KOPT-K1 (cell line): ENCODE data around the gene WDR27.

Experiments
- H3K27ac ChIP-seq: fragments of 200-600 bp; sonication (generic); 2 replicates; pipeline ENCODE4 v1.5.1; 2016; ENCODE audit warnings: antibody characterized with exemption, mild to moderate bottlenecking, low read depth, low read length; ENCODE audit not compliant: poor library complexity, severe bottlenecking
- H3K36me3 ChIP-seq: fragments of 200-600 bp; sonication (generic); 2 replicates; pipeline ENCODE4 v1.5.1; 2017; ENCODE audit warnings: antibody characterized with exemption, mild to moderate bottlenecking, low read length, moderate library complexity; ENCODE audit not compliant: insufficient read depth
- H3K9me3 ChIP-seq: fragments of 200-600 bp; sonication (generic); 2 replicates; pipeline ENCODE4 v1.5.1; 2017; ENCODE audit warnings: antibody characterized with exemption, low read length, mild to moderate bottlenecking; ENCODE audit not compliant: insufficient read depth, poor library complexity, severe bottlenecking

The WDR27 gene

GRCh38 chr6:169425628-169426370, 276.0 kb downstream of the WDR27 start:
- Histone ChIP-seq H3K27ac (no peak overlapping the region), H3K36me3 (no peaks in the 10 kb centered on the region), H3K9me3 (peaks cover 25% of the 10 kb centered on the region)

- Histone ChIP-seq H3K9me3 (peaks cover 15% of the 10 kb centered on the region), H3K27ac (no peak overlapping the region), H3K36me3 (no peaks in the 10 kb centered on the region)
Measured at GRCh38 chr6:169424821-169425240, 277.0 kb downstream of the WDR27 start.

- Histone ChIP-seq H3K27ac (no peak overlapping the region), H3K36me3 (no peaks in the 10 kb centered on the region), H3K9me3 (peaks cover 12% of the 10 kb centered on the region)
Measured at GRCh38 chr6:169424149-169424804, 277.6 kb downstream of the WDR27 start.

DNA sequence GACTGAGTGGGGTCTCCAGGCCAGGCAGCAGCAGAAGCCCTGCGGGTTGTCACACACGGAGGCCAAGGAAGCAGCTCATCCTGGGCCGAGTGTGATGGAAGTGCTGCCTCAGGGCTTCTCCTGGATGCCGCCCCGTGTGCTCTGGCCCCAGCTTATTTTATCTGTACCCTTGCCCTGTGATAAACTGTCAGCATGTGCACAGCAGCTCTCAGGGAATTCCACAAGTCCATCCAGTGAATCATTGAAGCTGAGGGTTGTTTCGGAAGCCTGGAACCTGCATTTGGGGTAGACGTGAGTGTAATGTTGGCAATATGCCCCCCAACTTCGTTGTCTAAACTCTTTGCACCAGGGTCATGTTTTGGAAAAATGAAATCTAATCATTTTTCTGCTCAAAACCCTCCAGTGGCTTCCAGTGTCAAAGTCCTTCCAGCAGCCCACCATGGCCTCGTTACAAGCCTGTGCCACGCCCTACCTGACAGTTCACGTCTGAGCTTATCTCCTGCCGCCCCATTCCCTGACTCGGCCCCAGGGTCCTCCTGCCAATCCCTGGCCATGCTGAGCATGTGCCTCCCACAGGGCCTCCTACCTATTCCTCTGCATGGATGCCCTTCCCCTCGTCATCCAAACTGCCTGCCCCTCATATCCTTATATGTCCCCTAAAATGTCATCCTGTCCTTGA, 280.1 kb downstream of the WDR27 start:
- Histone ChIP-seq H3K36me3 (no peaks in the 10 kb centered on the region), H3K9me3 (peaks cover 12% of the 10 kb centered on the region), H3K27ac (no peak overlapping the region)

DNA sequence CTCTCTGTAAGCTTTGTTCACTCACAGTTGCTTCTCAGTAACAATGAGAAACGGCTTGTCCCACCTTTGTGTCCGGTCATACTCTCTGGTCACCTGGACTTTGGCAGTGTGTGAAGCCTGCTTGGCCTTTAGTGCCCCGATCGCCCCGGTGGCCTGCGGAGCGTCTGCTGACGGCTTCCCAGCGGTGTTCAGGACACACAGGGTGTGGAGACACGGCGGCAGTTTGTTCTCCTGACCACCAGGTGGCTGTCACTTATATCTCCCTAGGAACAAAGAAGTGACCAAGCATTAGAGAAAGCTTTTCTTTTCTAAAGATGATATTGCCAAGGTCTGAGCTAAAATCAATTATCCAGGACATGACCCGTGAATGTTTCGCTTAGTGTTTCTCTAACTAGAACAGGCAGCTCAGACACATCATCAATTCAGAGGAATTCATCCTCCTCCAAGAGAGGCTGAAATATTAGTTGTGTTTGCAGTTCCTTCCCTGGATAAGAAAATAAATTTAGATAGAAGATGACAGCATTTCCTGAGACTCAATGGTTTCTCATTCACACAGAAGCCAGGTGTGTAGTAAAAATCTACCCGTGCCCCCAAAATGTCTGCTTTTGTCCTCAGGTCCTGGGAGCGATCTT, 280.8 kb downstream of the WDR27 start:
- Histone ChIP-seq H3K36me3 (no peaks in the 10 kb centered on the region), H3K27ac (no peak overlapping the region), H3K9me3 (peaks cover 12% of the 10 kb centered on the region)

DNA sequence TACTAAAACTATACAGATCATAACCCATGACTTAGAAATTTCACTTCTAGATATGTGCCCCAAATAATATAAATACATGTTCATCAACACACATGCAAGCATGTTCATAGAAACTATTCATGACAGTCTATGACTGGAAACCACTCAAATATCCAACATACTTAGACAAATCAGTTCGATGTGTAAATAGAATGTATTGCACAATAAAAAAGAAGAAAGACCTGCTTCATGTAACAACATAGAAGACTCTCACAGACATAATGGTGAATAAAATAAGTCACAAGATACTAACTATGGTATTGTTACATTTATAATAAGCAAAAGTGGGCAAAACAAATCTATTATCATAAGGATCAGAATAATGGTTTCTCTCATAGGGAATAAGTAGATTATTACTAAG, 284.7 kb downstream of the WDR27 start:
- H3K27ac ChIP-seq: no peak overlapping the region
- H3K9me3 ChIP-seq: peaks cover 15% of the 10 kb centered on the region
- no peaks in the 10 kb centered on the region for H3K36me3 ChIP-seq

DNA sequence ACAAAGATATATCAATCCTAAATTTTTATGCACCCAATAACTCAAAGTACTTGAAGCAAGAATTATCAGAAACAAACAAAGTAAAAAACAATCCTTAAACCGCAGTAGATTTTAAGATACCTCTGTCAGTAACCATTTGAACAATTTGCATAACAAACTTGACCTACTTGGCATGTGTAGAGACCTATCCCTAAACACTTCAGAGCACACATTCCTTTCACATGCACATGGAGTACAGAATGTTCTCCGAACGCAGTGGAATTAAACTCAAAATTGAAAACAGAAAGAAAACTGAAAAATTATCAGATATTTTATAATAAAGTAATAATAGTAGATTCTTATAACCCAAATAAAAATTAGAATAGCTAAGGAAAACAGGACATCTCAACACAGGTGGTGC, 285.6 kb downstream of the WDR27 start:
- Histone ChIP-seq H3K27ac (no peak overlapping the region), H3K36me3 (no peaks in the 10 kb centered on the region), H3K9me3 (peaks cover 21% of the 10 kb centered on the region)

DNA sequence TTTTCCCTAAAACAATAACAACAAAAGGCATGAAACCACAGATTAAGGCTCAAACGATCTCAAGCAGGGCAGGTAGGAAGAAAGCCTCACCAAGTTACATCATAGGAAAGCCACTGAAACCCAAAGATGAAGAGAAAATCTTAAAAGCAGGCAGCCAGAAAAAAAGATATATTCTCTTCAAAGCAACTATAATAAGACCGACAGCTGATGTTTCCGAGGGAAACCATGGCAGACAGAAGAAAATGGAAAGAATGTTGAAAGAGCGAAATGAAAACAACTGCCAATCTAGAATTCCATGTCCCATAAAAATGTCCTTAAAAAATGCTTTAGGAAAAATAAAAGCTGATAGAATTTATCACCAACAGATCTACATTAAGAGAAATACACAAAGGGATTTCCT, 286.6 kb downstream of the WDR27 start:
- no peaks in the 10 kb centered on the region for H3K36me3 ChIP-seq
- peaks cover 24% of the 10 kb centered on the region for H3K9me3 ChIP-seq
- H3K27ac ChIP-seq: no peak overlapping the region

- no peaks in the 10 kb centered on the region for H3K36me3 ChIP-seq
- peaks cover 24% of the 10 kb centered on the region for H3K9me3 ChIP-seq
- no peak overlapping the region for H3K27ac ChIP-seq
Measured at GRCh38 chr6:169411722-169412121, 290.1 kb downstream of the WDR27 start.

GRCh38 chr6:169411296-169411695, 290.5 kb downstream of the WDR27 start:
- Histone ChIP-seq H3K9me3 (peaks cover 24% of the 10 kb centered on the region), H3K36me3 (no peaks in the 10 kb centered on the region), H3K27ac (no peak overlapping the region)

GRCh38 chr6:169409742-169410312, 292.0 kb downstream of the WDR27 start:
- Histone ChIP-seq H3K27ac (no peak overlapping the region), H3K9me3 (peaks cover 16% of the 10 kb centered on the region), H3K36me3 (no peaks in the 10 kb centered on the region)

GRCh38 chr6:169407325-169407724, 294.5 kb downstream of the WDR27 start:
- no peaks in the 10 kb centered on the region for H3K36me3 ChIP-seq
- peaks cover 9% of the 10 kb centered on the region for H3K9me3 ChIP-seq
- H3K27ac ChIP-seq: no peak overlapping the region
